Thyroid gland (tissue), 4 donors: ENCODE data around the gene ZKSCAN8.

Source experiments
- CTCF ChIP-seq, 6 experiments: fragments of 200-600 bp in 3 of 6; fragments of 450-650 bp in 3 of 6; sonication (generic) in 3 of 6; IDR thresholded peaks; one replicate each; pipeline ENCODE4 v1.5.1; 2016 to 2019; ENCODE audit warnings: antibody characterized with exemption in 6 of 6, mild to moderate bottlenecking in 2 of 6, inconsistent platforms in 1 of 6, moderate library complexity in 1 of 6
- POLR2A ChIP-seq, 2 donors: fragments of 450-650 bp; IDR thresholded peaks; one replicate each; pipeline ENCODE4 v1.6.1; 2017; ENCODE audit warnings: antibody characterized with exemption in 2 of 2, mild to moderate bottlenecking in 2 of 2, moderate library complexity in 1 of 2

DNA sequence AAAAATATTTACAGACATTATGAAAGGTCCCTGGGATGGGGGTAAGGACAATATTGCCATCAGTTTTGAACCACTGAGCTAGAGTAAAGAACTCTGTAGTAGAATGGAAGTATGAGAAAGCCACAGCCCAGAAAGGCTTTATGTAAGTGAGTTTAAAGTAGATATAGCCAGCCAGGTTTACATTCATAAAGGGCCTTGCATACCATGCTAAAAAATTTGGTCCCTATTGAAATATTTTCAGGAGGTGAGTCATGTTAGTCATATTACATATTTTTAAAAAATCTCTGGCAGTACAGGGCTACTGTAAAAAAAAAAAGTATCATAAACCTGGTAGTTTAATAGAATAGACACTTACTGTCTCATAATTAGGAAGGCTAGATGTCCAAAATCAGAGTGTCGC lies 3.5 kb downstream of the ZKSCAN8 start:
- TF ChIP-seq CTCF (IDR thresholded peaks at IDR 0.05) (no peak), POLR2A (IDR thresholded peaks at IDR 0.05) (no peak)
